Muscle of leg (tissue), 11 donors: ENCODE measurements around the gene APH1A. TPM values are rescaled to one million over a fixed set of nuclear protein-coding genes. Genes with fewer than 3 reads are reported as not detected.
A peak's percentile ranks its signal among the peaks of the same experiment; 100 is the strongest.
"Not testable (repeated sequence)": the region's sequence is repeated elsewhere in the genome, so short reads cannot be mapped to it uniquely, and the experiment has no call there.

Source experiments
- DNase-seq: peaks from one replicate; pipeline ENCODE4 v3.0.0; 2013
- H3K27ac ChIP-seq: one replicate; pipeline ENCODE4 v1.5.1; 2013; ENCODE audit warnings: mild to moderate bottlenecking, low read length, control low read depth
- H3K27me3 ChIP-seq: one replicate; pipeline ENCODE4 v1.6.1; 2013; ENCODE audit warnings: low read length; ENCODE audit not compliant: control insufficient read depth, insufficient read depth
- H3K36me3 ChIP-seq: one replicate; pipeline ENCODE4 v1.6.1; 2013; ENCODE audit warnings: low read length; ENCODE audit not compliant: control insufficient read depth, insufficient read depth
- H3K4me1 ChIP-seq: one replicate; pipeline ENCODE4 v1.6.1; 2013; ENCODE audit warnings: low read length; ENCODE audit not compliant: control insufficient read depth, insufficient read depth
- H3K4me3 ChIP-seq: one replicate; pipeline ENCODE4 v1.5.1; 2013; ENCODE audit warnings: low read length, control low read depth
- H3K9me3 ChIP-seq: replicated peaks from 2 replicates; pipeline ENCODE4 v1.6.1; 2013; ENCODE audit warnings: low read depth, low read length; ENCODE audit not compliant: control insufficient read depth
- WGBS: methylation state at CpG from one replicate; pipeline ENCODE4 v1.1.5; 2013; ENCODE audit warnings: missing lambda C conversion rate; ENCODE audit not compliant: insufficient coverage; 5-methylcytosine and 5-hydroxymethylcytosine counted together
- polyA plus RNA-seq, 8 donors: library from polyadenylated mRNA; unstranded; fragments of 120-200 nt; gene quantifications; one replicate each; pipeline versions ENCODE4 v1.2.1 to v1.2.3, GENCODE V29; 2013; ENCODE audit warnings: inconsistent platforms in 1 of 8, low replicate concordance in 1 of 8; ENCODE audit not compliant: insufficient read length in 8 of 8, insufficient read depth in 1 of 8
- total RNA-seq: library from RNA; stranded (reverse); fragments of 120-200 nt; gene quantifications from one replicate; pipeline ENCODE4 v1.2.4, GENCODE V29; 2013

APH1A gene
- total and polyA plus RNA-seq, 9 donors: 83.0 to 140 (median 119) TPM

- Histone ChIP-seq H3K27me3 (no peaks in the 10 kb centered on the region), H3K4me3 (peak within 1 kb of the TSS; percentile 72), H3K36me3 (no peaks in the 10 kb centered on the region), H3K27ac (peak within 1 kb of the TSS; percentile 98), H3K4me1 (peaks cover 2% of the 10 kb centered on the region), H3K9me3 (no peaks in the 10 kb centered on the region)
- WGBS: 3% methylated on average over 8 of the region's 33 CpGs
- peak; percentile 100 for DNase-seq
Measured at GRCh38 chr1:150235852-150236613, 32.8 kb downstream of the APH1A start, which contains the start of gene ANP32E. Gene ANP32E, minus strand, starts transcription at chr1:150236112. Its CDS starts 326 bp downstream, at chr1:150235786.

DNA sequence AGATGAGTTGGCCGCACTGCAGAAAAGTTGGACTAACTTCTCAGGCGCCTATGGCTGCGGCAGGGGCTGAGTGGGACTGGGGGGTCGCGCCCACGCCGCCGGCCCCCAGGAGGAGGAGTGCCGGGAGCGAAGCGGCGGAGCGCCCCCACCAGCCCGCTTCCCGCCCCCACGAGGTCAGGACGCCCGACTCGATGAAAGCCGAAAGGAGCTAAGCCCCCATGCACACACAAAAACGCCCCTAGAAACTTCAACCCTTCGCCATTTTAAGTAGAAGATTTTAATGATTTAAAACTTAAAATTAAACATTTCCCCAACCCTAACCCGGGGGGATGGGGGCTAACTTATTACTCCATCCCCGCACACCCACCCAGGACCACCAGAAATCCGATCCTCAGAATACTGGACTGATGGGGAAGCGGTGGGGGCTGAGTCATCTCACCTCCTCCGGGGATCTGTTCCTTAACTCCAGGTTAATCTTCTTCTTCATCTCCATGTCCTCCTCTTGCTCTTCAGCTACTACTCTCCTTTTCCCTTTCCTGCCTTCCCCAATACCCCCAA, 33.4 kb downstream of the APH1A start:
- Histone ChIP-seq H3K27me3 (no peaks in the 10 kb centered on the region), H3K4me3 (peak overlapping the region; percentile 72), H3K4me1 (peaks cover 2% of the 10 kb centered on the region), H3K36me3 (no peaks in the 10 kb centered on the region), H3K27ac (peak overlapping the region; percentile 98), H3K9me3 (no peaks in the 10 kb centered on the region)
- DNase-seq: peak; percentile 61
- WGBS: 0% methylated on average over 10 of the region's 27 CpGs

GRCh38 chr1:150234566-150235293, 34.1 kb downstream of the APH1A start:
- peak overlapping the region; percentile 98 for H3K27ac ChIP-seq
- H3K4me1 ChIP-seq: peaks cover 2% of the 10 kb centered on the region
- 0% methylated on average over 78 of the region's 78 CpGs for WGBS
- H3K27me3 ChIP-seq: no peaks in the 10 kb centered on the region
- no peaks in the 10 kb centered on the region for H3K36me3 ChIP-seq
- H3K4me3 ChIP-seq: peak overlapping the region; percentile 72
- DNase-seq: peak; percentile 92
- no peaks in the 10 kb centered on the region for H3K9me3 ChIP-seq

- WGBS: 0% methylated on average over 9 of the region's 9 CpGs
- H3K27ac ChIP-seq: peak overlapping the region; percentile 98
- H3K27me3 ChIP-seq: no peaks in the 10 kb centered on the region
- H3K9me3 ChIP-seq: no peaks in the 10 kb centered on the region
- H3K4me3 ChIP-seq: peak overlapping the region; percentile 72
- H3K4me1 ChIP-seq: peaks cover 2% of the 10 kb centered on the region
- peaks cover 2% of the 10 kb centered on the region for H3K36me3 ChIP-seq
- no peak for DNase-seq
Measured at GRCh38 chr1:150234309-150234565, 34.6 kb downstream of the APH1A start.

DNA sequence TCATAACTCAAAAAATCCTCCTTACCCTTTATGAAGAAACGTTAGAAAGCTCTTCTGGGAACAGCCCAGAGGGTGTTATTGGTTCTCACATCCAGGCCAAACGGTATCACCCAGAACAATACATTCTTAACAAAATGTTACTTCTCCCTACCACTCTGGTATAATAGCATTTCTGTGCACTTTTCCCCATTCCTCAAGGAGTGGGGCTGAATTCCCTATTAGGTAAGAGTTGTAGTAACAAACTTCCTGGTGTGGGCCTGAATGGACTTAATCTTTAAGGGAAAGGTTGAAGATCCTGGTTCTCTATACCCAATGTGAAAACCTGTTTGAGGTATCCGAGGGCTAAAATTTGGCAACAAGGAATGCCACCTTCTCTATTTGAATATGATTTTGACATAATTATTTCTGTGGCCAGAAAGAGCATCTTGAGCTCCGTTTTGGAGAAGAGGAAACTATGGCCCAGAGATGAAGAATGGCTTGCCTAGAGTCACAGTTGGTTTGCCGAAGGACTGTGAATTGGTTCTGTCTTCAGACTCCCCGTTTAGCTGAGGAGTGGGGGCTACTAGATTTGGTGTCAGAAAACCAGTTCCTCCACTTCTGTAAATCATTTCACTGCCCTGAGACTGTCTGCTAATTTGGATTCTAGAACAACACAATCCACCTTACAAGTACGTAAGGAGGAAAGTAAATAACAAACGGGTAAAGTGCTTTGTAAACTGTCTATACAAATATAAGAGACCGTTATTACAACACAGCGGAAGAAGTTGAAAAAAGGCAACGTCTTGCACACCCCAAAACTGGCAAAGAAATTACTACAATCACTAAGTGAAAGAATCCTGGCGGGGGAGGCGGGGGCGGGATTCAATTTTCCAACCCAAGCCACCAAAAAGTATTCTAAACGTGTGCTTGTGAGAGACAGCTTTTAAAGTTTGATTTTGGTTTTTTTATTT, 35.2 kb downstream of the APH1A start:
- H3K36me3 ChIP-seq: peaks cover 6% of the 10 kb centered on the region
- DNase-seq: no peak
- peaks cover 2% of the 10 kb centered on the region for H3K4me1 ChIP-seq
- H3K27ac ChIP-seq: peak overlapping the region; percentile 98
- H3K27me3 ChIP-seq: no peaks in the 10 kb centered on the region
- WGBS: 36% methylated on average over 3 of the region's 15 CpGs
- peak overlapping the region; percentile 72 for H3K4me3 ChIP-seq
- H3K9me3 ChIP-seq: no peaks in the 10 kb centered on the region

DNA sequence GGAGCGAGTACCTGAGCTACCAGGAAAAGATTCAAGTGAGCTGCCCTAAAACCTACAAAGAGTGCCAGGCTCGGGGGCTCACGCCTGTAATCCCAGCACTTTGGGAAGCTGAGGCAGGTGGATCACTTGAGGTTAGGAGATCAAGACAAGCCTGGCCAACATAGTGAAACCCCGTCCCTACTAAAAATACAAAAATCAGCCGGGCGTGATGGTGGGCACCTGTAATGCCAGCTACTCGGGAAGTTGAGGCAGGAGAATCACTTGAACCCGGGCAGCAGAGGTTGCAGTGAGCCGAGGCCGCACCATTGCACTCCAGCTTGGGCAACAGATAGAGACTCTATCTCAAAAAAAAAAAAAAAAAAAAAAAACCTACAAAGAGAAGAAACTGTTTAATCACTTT, 35.9 kb downstream of the APH1A start:
- not testable (repeated sequence) for H3K9me3 ChIP-seq, H3K4me1 ChIP-seq, H3K36me3 ChIP-seq, H3K4me3 ChIP-seq, H3K27me3 ChIP-seq, H3K27ac ChIP-seq, DNase-seq
- 100% methylated on average over 4 of the region's 10 CpGs for WGBS

- WGBS: 97% methylated on average over 7 of the region's 10 CpGs
- peaks cover 19% of the 10 kb centered on the region for H3K36me3 ChIP-seq
- DNase-seq, H3K27me3 ChIP-seq, H3K9me3 ChIP-seq, H3K27ac ChIP-seq, H3K4me3 ChIP-seq, H3K4me1 ChIP-seq: not testable (repeated sequence)
Measured at GRCh38 chr1:150228246-150228645, 40.6 kb downstream of the APH1A start.

- Histone ChIP-seq H3K27me3 (no peaks in the 10 kb centered on the region), H3K36me3 (peaks cover 20% of the 10 kb centered on the region), H3K9me3 (no peaks in the 10 kb centered on the region), H3K4me1 (no peaks in the 10 kb centered on the region), H3K4me3 (no peak overlapping the region), H3K27ac (no peak overlapping the region)
- no peak for DNase-seq
Measured at GRCh38 chr1:150227228-150227627, 41.6 kb downstream of the APH1A start.

DNA sequence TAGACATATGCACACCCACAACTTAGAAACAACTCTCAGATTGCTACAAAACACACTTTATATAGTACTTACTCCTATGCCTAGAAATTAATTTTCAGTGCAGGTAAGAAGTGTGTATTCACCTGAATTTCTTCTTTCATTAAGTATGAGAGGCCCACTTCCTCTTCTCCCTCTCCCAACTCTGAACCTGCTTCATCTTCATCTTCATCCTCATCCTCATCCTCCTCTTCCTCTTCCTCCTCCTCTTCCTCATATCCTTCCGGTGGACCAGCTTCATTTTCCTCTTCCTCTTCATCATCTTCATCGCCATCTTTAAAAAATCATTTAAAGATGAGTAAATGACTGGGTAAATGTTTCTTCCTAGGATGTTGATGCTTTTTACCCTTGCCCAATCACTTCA, 42.3 kb downstream of the APH1A start:
- Histone ChIP-seq H3K27ac (no peak overlapping the region), H3K9me3 (no peaks in the 10 kb centered on the region), H3K36me3 (peaks cover 23% of the 10 kb centered on the region), H3K4me1 (no peaks in the 10 kb centered on the region), H3K4me3 (no peak overlapping the region), H3K27me3 (no peaks in the 10 kb centered on the region)
- no CpG with 5 or more reads among the region's 2 CpGs for WGBS
- DNase-seq: no peak

GRCh38 chr1:150225546-150225945, 43.3 kb downstream of the APH1A start:
- DNase-seq: no peak
- Histone ChIP-seq H3K4me3 (no peak overlapping the region), H3K36me3 (peaks cover 23% of the 10 kb centered on the region), H3K9me3 (no peaks in the 10 kb centered on the region), H3K27ac (no peak overlapping the region), H3K27me3 (no peaks in the 10 kb centered on the region), H3K4me1 (no peaks in the 10 kb centered on the region)
- WGBS: no CpG with 5 or more reads among the region's 1 CpG
